Measurements from ENCODE around the gene EPOP.

The EPOP gene

GRCh38 chr17:38701504-38702165 lies 26.9 kb upstream of the EPOP start:
- Mint-ChIP-seq H3K4me3 (peak overlapping the region; percentile 58), H3K36me3 (ENCODE audit: low read depth) (peaks cover 4% of the 10 kb centered on the region), H3K27ac (peak overlapping the region; percentile 94), H3K27me3 (ENCODE audit: low read depth) (no peaks in the 10 kb centered on the region), H3K4me1 (ENCODE audit: low read depth) (peaks cover 44% of the 10 kb centered on the region), H3K9me3 (no peaks in the 10 kb centered on the region)
- DNase-seq (ENCODE audit: low spot score), result peak; percentile 88

- H3K27me3 Mint-ChIP-seq (ENCODE audit: low read depth), result no peaks in the 10 kb centered on the region
- no peak overlapping the region for H3K27ac Mint-ChIP-seq
- H3K4me1 Mint-ChIP-seq (ENCODE audit: low read depth), result peaks cover 38% of the 10 kb centered on the region
- no peak overlapping the region for H3K4me3 Mint-ChIP-seq
- H3K36me3 Mint-ChIP-seq (ENCODE audit: low read depth), result no peaks in the 10 kb centered on the region
- no peaks in the 10 kb centered on the region for H3K9me3 Mint-ChIP-seq
- DNase-seq (ENCODE audit: low spot score), result no peak
Observed at GRCh38 chr17:38698760-38699159, 24.0 kb upstream of the EPOP start.

GRCh38 chr17:38697061-38697820 lies 22.5 kb upstream of the EPOP start:
- H3K36me3 Mint-ChIP-seq (ENCODE audit: low read depth), result no peaks in the 10 kb centered on the region
- peak overlapping the region; percentile 16 for H3K4me3 Mint-ChIP-seq
- no peak for DNase-seq (ENCODE audit: low spot score)
- no peaks in the 10 kb centered on the region for H3K27me3 Mint-ChIP-seq (ENCODE audit: low read depth)
- H3K27ac Mint-ChIP-seq, result peak overlapping the region; percentile 57
- peaks cover 31% of the 10 kb centered on the region for H3K4me1 Mint-ChIP-seq (ENCODE audit: low read depth)
- H3K9me3 Mint-ChIP-seq, result no peaks in the 10 kb centered on the region

- Mint-ChIP-seq H3K27ac (no peak overlapping the region), H3K9me3 (no peaks in the 10 kb centered on the region)
- DNase-seq (ENCODE audit: low spot score), result no peak
Observed at GRCh38 chr17:38693700-38694329, 19.1 kb upstream of the EPOP start.

GRCh38 chr17:38691154-38691553 lies 16.4 kb upstream of the EPOP start:
- no peaks in the 10 kb centered on the region for H3K4me1 Mint-ChIP-seq (ENCODE audit: low read depth)
- no peaks in the 10 kb centered on the region for H3K36me3 Mint-ChIP-seq (ENCODE audit: low read depth)
- H3K27ac Mint-ChIP-seq, result no peak overlapping the region
- no peak overlapping the region for H3K4me3 Mint-ChIP-seq
- H3K9me3 Mint-ChIP-seq, result no peaks in the 10 kb centered on the region
- peaks cover 2% of the 10 kb centered on the region for H3K27me3 Mint-ChIP-seq (ENCODE audit: low read depth)
- no peak for DNase-seq (ENCODE audit: low spot score)

More at GRCh38 chr17:38693700-38694329, 19.1 kb upstream of the EPOP start:
- Mint-ChIP-seq H3K4me1 (ENCODE audit: low read depth) (peaks cover 14% of the 10 kb centered on the region), H3K36me3 (ENCODE audit: low read depth) (no peaks in the 10 kb centered on the region), H3K27me3 (ENCODE audit: low read depth) (no peaks in the 10 kb centered on the region), H3K4me3 (no peak overlapping the region)

GRCh38 chr17:38690386-38690785 lies 15.6 kb upstream of the EPOP start:
- no peaks in the 10 kb centered on the region for H3K36me3 Mint-ChIP-seq (ENCODE audit: low read depth)
- no peaks in the 10 kb centered on the region for H3K4me1 Mint-ChIP-seq (ENCODE audit: low read depth)
- no peak overlapping the region for H3K27ac Mint-ChIP-seq
- H3K4me3 Mint-ChIP-seq, result no peak overlapping the region
- H3K27me3 Mint-ChIP-seq (ENCODE audit: low read depth), result peaks cover 2% of the 10 kb centered on the region
- H3K9me3 Mint-ChIP-seq, result no peaks in the 10 kb centered on the region
- DNase-seq (ENCODE audit: low spot score), result no peak

- Mint-ChIP-seq H3K4me1 (ENCODE audit: low read depth) (no peaks in the 10 kb centered on the region), H3K36me3 (ENCODE audit: low read depth) (no peaks in the 10 kb centered on the region), H3K9me3 (no peaks in the 10 kb centered on the region), H3K4me3 (no peak overlapping the region), H3K27ac (no peak overlapping the region), H3K27me3 (ENCODE audit: low read depth) (peaks cover 2% of the 10 kb centered on the region)
- no peak for DNase-seq (ENCODE audit: low spot score)
Observed at GRCh38 chr17:38687286-38687685, 12.5 kb upstream of the EPOP start.

- Mint-ChIP-seq H3K4me3 (no peak overlapping the region), H3K36me3 (ENCODE audit: low read depth) (no peaks in the 10 kb centered on the region), H3K4me1 (ENCODE audit: low read depth) (no peaks in the 10 kb centered on the region), H3K9me3 (no peaks in the 10 kb centered on the region), H3K27ac (no peak overlapping the region), H3K27me3 (ENCODE audit: low read depth) (peaks cover 2% of the 10 kb centered on the region)
- no peak for DNase-seq (ENCODE audit: low spot score)
Observed at GRCh38 chr17:38685491-38685890, 10.7 kb upstream of the EPOP start.

- no peak overlapping the region for H3K27ac Mint-ChIP-seq
- no peaks in the 10 kb centered on the region for H3K27me3 Mint-ChIP-seq (ENCODE audit: low read depth)
- H3K9me3 Mint-ChIP-seq, result no peaks in the 10 kb centered on the region
- peaks cover 6% of the 10 kb centered on the region for H3K4me1 Mint-ChIP-seq (ENCODE audit: low read depth)
- no peaks in the 10 kb centered on the region for H3K36me3 Mint-ChIP-seq (ENCODE audit: low read depth)
- no peak for DNase-seq (ENCODE audit: low spot score)
- H3K4me3 Mint-ChIP-seq, result no peak overlapping the region
Observed at GRCh38 chr17:38681096-38681495, 6.3 kb upstream of the EPOP start.

GRCh38 chr17:38677819-38678218 lies 3.1 kb upstream of the EPOP start:
- Mint-ChIP-seq H3K9me3 (no peaks in the 10 kb centered on the region), H3K36me3 (ENCODE audit: low read depth) (no peaks in the 10 kb centered on the region), H3K27ac (no peak overlapping the region), H3K4me1 (ENCODE audit: low read depth) (peaks cover 17% of the 10 kb centered on the region), H3K4me3 (no peak overlapping the region), H3K27me3 (ENCODE audit: low read depth) (peaks cover 6% of the 10 kb centered on the region)
- DNase-seq (ENCODE audit: low spot score), result no peak

GRCh38 chr17:38676706-38677504 lies 2.1 kb upstream of the EPOP start:
- peaks cover 14% of the 10 kb centered on the region for H3K27me3 Mint-ChIP-seq (ENCODE audit: low read depth)
- H3K36me3 Mint-ChIP-seq (ENCODE audit: low read depth), result no peaks in the 10 kb centered on the region
- DNase-seq (ENCODE audit: low spot score), result peak; percentile 78
- peak overlapping the region; percentile 31 for H3K27ac Mint-ChIP-seq
- H3K4me1 Mint-ChIP-seq (ENCODE audit: low read depth), result peaks cover 23% of the 10 kb centered on the region
- H3K9me3 Mint-ChIP-seq, result no peaks in the 10 kb centered on the region
- no peak overlapping the region for H3K4me3 Mint-ChIP-seq

- Mint-ChIP-seq H3K4me1 (ENCODE audit: low read depth) (peaks cover 26% of the 10 kb centered on the region), H3K4me3 (no peak overlapping the region), H3K27me3 (ENCODE audit: low read depth) (peaks cover 42% of the 10 kb centered on the region)
Observed at GRCh38 chr17:38674014-38674748, 576 bp downstream of the EPOP start.

GRCh38 chr17:38673707-38674013 lies 1.1 kb downstream of the EPOP start:
- Mint-ChIP-seq H3K4me1 (ENCODE audit: low read depth) (peaks cover 26% of the 10 kb centered on the region), H3K9me3 (no peaks in the 10 kb centered on the region), H3K27me3 (ENCODE audit: low read depth) (peaks cover 47% of the 10 kb centered on the region), H3K27ac (no peak overlapping the region), H3K4me3 (no peak overlapping the region), H3K36me3 (ENCODE audit: low read depth) (no peaks in the 10 kb centered on the region)
- no peak for DNase-seq (ENCODE audit: low spot score)

More at GRCh38 chr17:38674014-38674748, 576 bp downstream of the EPOP start:
- Mint-ChIP-seq H3K27ac (no peak overlapping the region), H3K36me3 (ENCODE audit: low read depth) (no peaks in the 10 kb centered on the region), H3K9me3 (no peaks in the 10 kb centered on the region)
- peak; percentile 49 for DNase-seq (ENCODE audit: low spot score)
